HCT116 (cell line): ENCODE measurements around the gene COL2A1. TPM values are rescaled to one million over a fixed set of nuclear protein-coding genes. Genes with fewer than 3 reads are reported as not detected.

Experiments used
- ATAC-seq: fragments of 200-7000 bp; cut with Tn5 transposase; 2 replicates; pipeline ENCODE4 v1.9.1; 2020; ENCODE audit warnings: mild to moderate bottlenecking, moderate library complexity
- BruUV-seq: library from RNA; stranded (reverse); fragments of 400-500 nt; replicated peaks from 2 replicates; lab custom pipeline; 2021; lab: Mats Ljungman, UMichigan
- CTCF ChIA-PET: fragments of 300-600 bp; sonication (Branson Sonifier 250); formaldehyde crosslinking; loops from one replicate; lab custom pipeline; 2021; ENCODE audit warnings: antibody characterized with exemption; lab: Charles Lee
- POLR2A ChIA-PET: fragments of 300-600, 350-600 bp; sonication (Branson Sonifier 250); formaldehyde crosslinking; loops from one replicate; lab custom pipeline; 2021; ENCODE audit warnings: antibody characterized with exemption; lab: Charles Lee
- RAD21 ChIA-PET, 2 experiments: fragments of 300-600 bp; sonication (Branson Sonifier 250); formaldehyde crosslinking; loops; one replicate each; lab custom pipeline; 2023; ENCODE audit warnings: low total read pairs in 2 of 2; ENCODE audit not compliant: uncharacterized antibody in 2 of 2, unreplicated experiment in 2 of 2, low non-redundant PET in 1 of 2; lab: Charles Lee
- DNase-seq: peaks from one replicate; pipeline ENCODE4 v3.0.0-alpha.2; 2010; ENCODE audit warnings: low read depth, low spot score
- H2AFZ ChIP-seq: fragments of 200-600 bp; shearing (Covaris generic), sonication (generic); 2 replicates; pipeline ENCODE4 v1.6.1; 2017; ENCODE audit warnings: low read depth, mixed run types, mixed read lengths, antibody characterized with exemption, low read length; ENCODE audit not compliant: poor library complexity, severe bottlenecking
- H3K27ac ChIP-seq: 2 replicates; pipeline ENCODE4 v1.5.1; 2012; ENCODE audit warnings: low read depth, low read length
- H3K27me3 ChIP-seq: fragments of 200-600 bp; sonication (generic); 2 replicates; pipeline ENCODE4 v1.6.1; 2016; ENCODE audit warnings: mixed run types, low read length, mixed read lengths; ENCODE audit not compliant: insufficient read depth
- H3K36me3 ChIP-seq, 2 experiments: fragments of 200-500 bp in 1 of 2; fragments of 200-600 bp in 1 of 2; sonication (Bioruptor generic) in 1 of 2; sonication (generic) in 1 of 2; 2 replicates each; pipeline versions ENCODE4 v1.5.1 to v1.6.1; 2014 to 2016; ENCODE audit warnings: low read length in 2 of 2, inconsistent platforms in 1 of 2, mixed read lengths in 1 of 2, mixed run types in 1 of 2; ENCODE audit not compliant: insufficient read depth in 2 of 2, control insufficient read depth in 1 of 2
- H3K4me1 ChIP-seq, 2 experiments: fragments of 200-600 bp in 1 of 2; sonication (generic) in 1 of 2; 2 replicates each; pipeline versions ENCODE4 v1.5.1 to v1.6.1; 2012 to 2017; ENCODE audit warnings: low read length in 2 of 2, inconsistent platforms in 1 of 2, mild to moderate bottlenecking in 1 of 2, mixed read lengths in 1 of 2, mixed run types in 1 of 2, moderate library complexity in 1 of 2; ENCODE audit not compliant: insufficient read depth in 2 of 2, control insufficient read depth in 1 of 2
- H3K4me2 ChIP-seq: fragments of 200-600 bp; sonication (generic); 2 replicates; pipeline ENCODE4 v1.6.1; 2017; ENCODE audit warnings: mixed run types, low read length, mixed read lengths
- H3K4me3 ChIP-seq, 2 experiments: fragments of 200-600 bp in 1 of 2; sonication (generic) in 1 of 2; replicated peaks in 1 of 2; 2 replicates each; pipeline ENCODE4 v1.5.1; 2011 to 2016; ENCODE audit warnings: low read length in 2 of 2, control low read depth in 1 of 2, low read depth in 1 of 2, mild to moderate bottlenecking in 1 of 2, mixed read lengths in 1 of 2, mixed run types in 1 of 2
- H3K79me2 ChIP-seq: fragments of 200-600 bp; sonication (generic); 2 replicates; pipeline ENCODE4 v1.6.1; 2017; ENCODE audit warnings: mild to moderate bottlenecking, mixed run types, low read length, moderate library complexity, mixed read lengths; ENCODE audit not compliant: insufficient read depth
- H3K9ac ChIP-seq: fragments of 200-600 bp; sonication (generic); 2 replicates; pipeline ENCODE4 v1.6.1; 2016; ENCODE audit warnings: low read length, mixed read lengths
- H3K9me2 ChIP-seq: fragments of 200-600 bp; sonication (generic), shearing (Covaris generic); 2 replicates; pipeline ENCODE4 v1.6.1; 2017; ENCODE audit warnings: mixed run types, mild to moderate bottlenecking, moderate library complexity; ENCODE audit not compliant: insufficient read depth
- H3K9me3 ChIP-seq, 2 experiments: fragments of 200-500 bp in 1 of 2; fragments of 200-600 bp in 1 of 2; sonication (Bioruptor generic) in 1 of 2; sonication (generic) in 1 of 2; 2 replicates each; pipeline ENCODE4 v1.6.1; 2014 to 2017; ENCODE audit warnings: low read length in 2 of 2, mixed read lengths in 2 of 2, inconsistent platforms in 1 of 2, low read depth in 1 of 2, mild to moderate bottlenecking in 1 of 2, mixed run types in 1 of 2, moderate library complexity in 1 of 2; ENCODE audit not compliant: control insufficient read depth in 1 of 2, insufficient read depth in 1 of 2
- H4K20me1 ChIP-seq: fragments of 200-600 bp; sonication (generic), shearing (Covaris generic); 2 replicates; pipeline ENCODE4 v1.6.1; 2017; ENCODE audit warnings: mixed run types, mild to moderate bottlenecking, moderate library complexity; ENCODE audit not compliant: insufficient read depth
- CEBPB ChIP-seq: IDR thresholded peaks from 2 replicates; pipeline ENCODE4 v1.6.1; 2012; ENCODE audit warnings: low read depth
- CTCF ChIP-seq, 3 experiments: fragments of 200-600 bp in 1 of 3; sonication (generic) in 1 of 3; IDR thresholded peaks in 2 of 3; conservative IDR thresholded peaks in 1 of 3; 2 replicates each; pipeline ENCODE4 v1.5.1; 2012 to 2017; ENCODE audit warnings: low read depth in 2 of 3, low read length in 2 of 3, antibody characterized with exemption in 1 of 3, borderline replicate concordance in 1 of 3, control low read depth in 1 of 3, mild to moderate bottlenecking in 1 of 3, mixed read lengths in 1 of 3, mixed run types in 1 of 3, moderate library complexity in 1 of 3; ENCODE audit not compliant: insufficient read depth in 1 of 3
- EZH2 ChIP-seq: fragments of 200-600 bp; sonication (generic); IDR thresholded peaks from 2 replicates; pipeline ENCODE4 v1.6.1; 2017; ENCODE audit warnings: antibody characterized with exemption, mixed run types
- FOSL1 ChIP-seq: IDR thresholded peaks from 2 replicates; pipeline ENCODE4 v1.6.1; 2012; ENCODE audit warnings: low read depth
- JUND ChIP-seq: IDR thresholded peaks from 2 replicates; pipeline ENCODE4 v1.6.1; 2012
- MAX ChIP-seq: IDR thresholded peaks from 2 replicates; pipeline ENCODE4 v1.6.1; 2012
- POLR2A ChIP-seq: IDR thresholded peaks from 2 replicates; pipeline ENCODE4 v1.7.0; 2011; ENCODE audit warnings: borderline replicate concordance; ENCODE audit not compliant: insufficient read depth, insufficient read length; ENCODE audit errors: extremely low read depth
- POLR2AphosphoS5 ChIP-seq: IDR thresholded peaks from 2 replicates; pipeline ENCODE4 v1.6.1; 2011; ENCODE audit warnings: mild to moderate bottlenecking, low read depth, low read length, moderate library complexity
- RAD21 ChIP-seq: IDR thresholded peaks from 2 replicates; pipeline ENCODE4 v1.6.1; 2012; ENCODE audit warnings: low read depth, mild to moderate bottlenecking
- SIN3A ChIP-seq: IDR thresholded peaks from 2 replicates; pipeline ENCODE4 v1.6.1; 2012; ENCODE audit warnings: low read depth
- TCF7L2 ChIP-seq: IDR thresholded peaks from 2 replicates; pipeline ENCODE4 v1.7.0; 2011; ENCODE audit warnings: borderline replicate concordance, inconsistent platforms; ENCODE audit not compliant: insufficient read depth, insufficient read length; ENCODE audit errors: extremely low read depth
- YY1 ChIP-seq: IDR thresholded peaks from 2 replicates; pipeline ENCODE4 v1.6.1; 2011; ENCODE audit warnings: low read length, low read depth, moderate library complexity, mild to moderate bottlenecking; ENCODE audit not compliant: insufficient replicate concordance; ENCODE audit errors: extremely low read depth
- ZBTB33 ChIP-seq: IDR thresholded peaks from 2 replicates; pipeline ENCODE4 v1.6.1; 2011; ENCODE audit warnings: mild to moderate bottlenecking, low read length, moderate library complexity; ENCODE audit not compliant: insufficient replicate concordance; ENCODE audit errors: extremely low read depth
- ZFX ChIP-seq: fragments of 450-650 bp; IDR thresholded peaks from 2 replicates; pipeline ENCODE4 v1.6.1; 2017
- ZNF274 ChIP-seq: fragments of 200-500 bp; sonication (Bioruptor generic); IDR thresholded peaks from 2 replicates; pipeline ENCODE4 v1.6.1; 2014; ENCODE audit warnings: mild to moderate bottlenecking, low read depth, low read length, inconsistent platforms
- intact Hi-C: fragments of 100-400 bp; cut with micrococcal nuclease; formaldehyde crosslinking; loops from 2 replicates; pipeline ENCODE4 v1.10.0; 2022
- total RNA-seq: library from RNA; stranded (reverse); gene quantifications from one replicate; pipeline ENCODE4 v1.2.1, GENCODE V29; 2021; ENCODE audit not compliant: unreplicated experiment

COL2A1 gene
- total RNA-seq, 1 experiment from 2014 or later, result 0.22 TPM

- intact Hi-C loops, result no loop called here
- Histone ChIP-seq H3K9ac (no peak overlapping the region), H2AFZ (no peak overlapping the region), H3K36me3 (no peaks in the 10 kb centered on the region), H3K4me3 (no peak overlapping the region), H3K9me2 (no peaks in the 10 kb centered on the region), H3K9me3 (no peaks in the 10 kb centered on the region), H4K20me1 (no peaks in the 10 kb centered on the region), H3K27ac (no peak overlapping the region), H3K4me2 (no peak overlapping the region), H3K79me2 (no peaks in the 10 kb centered on the region), H3K27me3 (no peaks in the 10 kb centered on the region), H3K4me1 (no peaks in the 10 kb centered on the region)
- TF ChIP-seq CEBPB (no peak), POLR2AphosphoS5 (no peak), TCF7L2 (no peak), EZH2 (no peak), ZBTB33 (no peak), YY1 (no peak), MAX (no peak), POLR2A (no peak), ZNF274 (no peak), RAD21 (no peak), FOSL1 (no peak), ZFX (no peak), CTCF (IDR thresholded peaks at IDR 0.05 in 2 of 3, conservative IDR thresholded peaks at IDR 0.05 in 1 of 3; ENCODE audit: borderline replicate concordance in 1 of 3, insufficient read depth in 1 of 3, low read depth in 2 of 3, low read length in 2 of 3) (no peak), JUND (no peak), SIN3A (no peak)
- no TSS peak for BruUV-seq
- ChIA-PET RAD21 (no interaction called here), CTCF (no interaction called here), POLR2A (no interaction called here)
- DNase-seq (no peak), ATAC-seq (no peak)
Measured at GRCh38 chr12:47931187-47931586, 73.1 kb downstream of the COL2A1 start.
